HCT116 (cell line): ENCODE data around the gene ACRBP. TPM values are rescaled to one million over a fixed set of nuclear protein-coding genes. Genes with fewer than 3 reads are reported as not detected.

Experiments
- ATAC-seq: fragments of 200-7000 bp; cut with Tn5 transposase; 2 replicates; pipeline ENCODE4 v1.9.1; 2020; ENCODE audit warnings: mild to moderate bottlenecking, moderate library complexity
- BruUV-seq: library from RNA; stranded (reverse); fragments of 400-500 nt; replicated peaks from 2 replicates; lab custom pipeline; 2021; lab: Mats Ljungman, UMichigan
- CTCF ChIA-PET: fragments of 300-600 bp; sonication (Branson Sonifier 250); formaldehyde crosslinking; loops from one replicate; lab custom pipeline; 2021; ENCODE audit warnings: antibody characterized with exemption; lab: Charles Lee
- POLR2A ChIA-PET: fragments of 300-600, 350-600 bp; sonication (Branson Sonifier 250); formaldehyde crosslinking; loops from one replicate; lab custom pipeline; 2021; ENCODE audit warnings: antibody characterized with exemption; lab: Charles Lee
- RAD21 ChIA-PET, 2 experiments: fragments of 300-600 bp; sonication (Branson Sonifier 250); formaldehyde crosslinking; loops; one replicate each; lab custom pipeline; 2023; ENCODE audit warnings: low total read pairs in 2 of 2; ENCODE audit not compliant: uncharacterized antibody in 2 of 2, unreplicated experiment in 2 of 2, low non-redundant PET in 1 of 2; lab: Charles Lee
- DNase-seq: peaks from one replicate; pipeline ENCODE4 v3.0.0-alpha.2; 2010; ENCODE audit warnings: low read depth, low spot score
- H2AFZ ChIP-seq: fragments of 200-600 bp; shearing (Covaris generic), sonication (generic); 2 replicates; pipeline ENCODE4 v1.6.1; 2017; ENCODE audit warnings: low read depth, mixed run types, mixed read lengths, antibody characterized with exemption, low read length; ENCODE audit not compliant: poor library complexity, severe bottlenecking
- H3K27ac ChIP-seq: 2 replicates; pipeline ENCODE4 v1.5.1; 2012; ENCODE audit warnings: low read depth, low read length
- H3K27me3 ChIP-seq: fragments of 200-600 bp; sonication (generic); 2 replicates; pipeline ENCODE4 v1.6.1; 2016; ENCODE audit warnings: mixed run types, low read length, mixed read lengths; ENCODE audit not compliant: insufficient read depth
- H3K36me3 ChIP-seq, 2 experiments: fragments of 200-500 bp in 1 of 2; fragments of 200-600 bp in 1 of 2; sonication (Bioruptor generic) in 1 of 2; sonication (generic) in 1 of 2; 2 replicates each; pipeline versions ENCODE4 v1.5.1 to v1.6.1; 2014 to 2016; ENCODE audit warnings: low read length in 2 of 2, inconsistent platforms in 1 of 2, mixed read lengths in 1 of 2, mixed run types in 1 of 2; ENCODE audit not compliant: insufficient read depth in 2 of 2, control insufficient read depth in 1 of 2
- H3K4me1 ChIP-seq, 2 experiments: fragments of 200-600 bp in 1 of 2; sonication (generic) in 1 of 2; 2 replicates each; pipeline versions ENCODE4 v1.5.1 to v1.6.1; 2012 to 2017; ENCODE audit warnings: low read length in 2 of 2, inconsistent platforms in 1 of 2, mild to moderate bottlenecking in 1 of 2, mixed read lengths in 1 of 2, mixed run types in 1 of 2, moderate library complexity in 1 of 2; ENCODE audit not compliant: insufficient read depth in 2 of 2, control insufficient read depth in 1 of 2
- H3K4me2 ChIP-seq: fragments of 200-600 bp; sonication (generic); 2 replicates; pipeline ENCODE4 v1.6.1; 2017; ENCODE audit warnings: mixed run types, low read length, mixed read lengths
- H3K4me3 ChIP-seq, 2 experiments: fragments of 200-600 bp in 1 of 2; sonication (generic) in 1 of 2; replicated peaks in 1 of 2; 2 replicates each; pipeline ENCODE4 v1.5.1; 2011 to 2016; ENCODE audit warnings: low read length in 2 of 2, control low read depth in 1 of 2, low read depth in 1 of 2, mild to moderate bottlenecking in 1 of 2, mixed read lengths in 1 of 2, mixed run types in 1 of 2
- H3K79me2 ChIP-seq: fragments of 200-600 bp; sonication (generic); 2 replicates; pipeline ENCODE4 v1.6.1; 2017; ENCODE audit warnings: mild to moderate bottlenecking, mixed run types, low read length, moderate library complexity, mixed read lengths; ENCODE audit not compliant: insufficient read depth
- H3K9ac ChIP-seq: fragments of 200-600 bp; sonication (generic); 2 replicates; pipeline ENCODE4 v1.6.1; 2016; ENCODE audit warnings: low read length, mixed read lengths
- H3K9me2 ChIP-seq: fragments of 200-600 bp; sonication (generic), shearing (Covaris generic); 2 replicates; pipeline ENCODE4 v1.6.1; 2017; ENCODE audit warnings: mixed run types, mild to moderate bottlenecking, moderate library complexity; ENCODE audit not compliant: insufficient read depth
- H3K9me3 ChIP-seq, 2 experiments: fragments of 200-500 bp in 1 of 2; fragments of 200-600 bp in 1 of 2; sonication (Bioruptor generic) in 1 of 2; sonication (generic) in 1 of 2; 2 replicates each; pipeline ENCODE4 v1.6.1; 2014 to 2017; ENCODE audit warnings: low read length in 2 of 2, mixed read lengths in 2 of 2, inconsistent platforms in 1 of 2, low read depth in 1 of 2, mild to moderate bottlenecking in 1 of 2, mixed run types in 1 of 2, moderate library complexity in 1 of 2; ENCODE audit not compliant: control insufficient read depth in 1 of 2, insufficient read depth in 1 of 2
- H4K20me1 ChIP-seq: fragments of 200-600 bp; sonication (generic), shearing (Covaris generic); 2 replicates; pipeline ENCODE4 v1.6.1; 2017; ENCODE audit warnings: mixed run types, mild to moderate bottlenecking, moderate library complexity; ENCODE audit not compliant: insufficient read depth
- POLR2A ChIP-seq: IDR thresholded peaks from 2 replicates; pipeline ENCODE4 v1.7.0; 2011; ENCODE audit warnings: borderline replicate concordance; ENCODE audit not compliant: insufficient read depth, insufficient read length; ENCODE audit errors: extremely low read depth
- POLR2AphosphoS5 ChIP-seq: IDR thresholded peaks from 2 replicates; pipeline ENCODE4 v1.6.1; 2011; ENCODE audit warnings: mild to moderate bottlenecking, low read depth, low read length, moderate library complexity
- SRF ChIP-seq: IDR thresholded peaks from 2 replicates; pipeline ENCODE4 v1.6.1; 2012; ENCODE audit warnings: low read depth
- TCF7L2 ChIP-seq: IDR thresholded peaks from 2 replicates; pipeline ENCODE4 v1.7.0; 2011; ENCODE audit warnings: borderline replicate concordance, inconsistent platforms; ENCODE audit not compliant: insufficient read depth, insufficient read length; ENCODE audit errors: extremely low read depth
- ZFX ChIP-seq: fragments of 450-650 bp; IDR thresholded peaks from 2 replicates; pipeline ENCODE4 v1.6.1; 2017
- intact Hi-C: fragments of 100-400 bp; cut with micrococcal nuclease; formaldehyde crosslinking; loops from 2 replicates; pipeline ENCODE4 v1.10.0; 2022
- total RNA-seq: library from RNA; stranded (reverse); gene quantifications from one replicate; pipeline ENCODE4 v1.2.1, GENCODE V29; 2021; ENCODE audit not compliant: unreplicated experiment
- TF ChIP-seq, protein P1 (sequence below): IDR thresholded peaks from 2 replicates; pipeline ENCODE4 v1.6.1; 2012
- TF ChIP-seq, protein P2 (sequence below), 3 experiments: fragments of 200-600 bp in 1 of 3; sonication (generic) in 1 of 3; IDR thresholded peaks in 2 of 3; conservative IDR thresholded peaks in 1 of 3; 2 replicates each; pipeline ENCODE4 v1.5.1; 2012 to 2017; ENCODE audit warnings: low read depth in 2 of 3, low read length in 2 of 3, antibody characterized with exemption in 1 of 3, borderline replicate concordance in 1 of 3, control low read depth in 1 of 3, mild to moderate bottlenecking in 1 of 3, mixed read lengths in 1 of 3, mixed run types in 1 of 3, moderate library complexity in 1 of 3; ENCODE audit not compliant: insufficient read depth in 1 of 3

Gene ACRBP
- total RNA-seq, 1 experiment from 2014 or later, result 1.0 TPM

- peak overlapping the region; percentile 59 for H3K9ac ChIP-seq
- no peaks in the 10 kb centered on the region for H3K27me3 ChIP-seq
- ChIA-PET POLR2A (interaction anchor here (0.6 to 2.4 kb wide), 14 partner anchors 10 to 330 kb away, joined by 3 to 13 read pairs (median 4); partner anchors contain the start of genes C12orf57, COPS7A, GAPDH and MLF2), RAD21 (interaction anchor here in 1 of 2 experiments (0.7 kb wide), 1 partner anchor 70 kb away, joined by 3 read pairs; no protein-coding TSS in a partner anchor), CTCF (interaction anchor here (1.1 to 3.9 kb wide), 9 partner anchors 11 to 140 kb away, joined by 3 to 14 read pairs (median 5); partner anchors contain the start of genes COPS7A, MLF2 and ZNF384)
- H4K20me1 ChIP-seq, result no peaks in the 10 kb centered on the region
- H3K4me3 ChIP-seq, result no peak overlapping the region; a peak in 1 of 4 replicates
- TF ChIP-seq POLR2AphosphoS5, result peak; percentile 71
- TF ChIP-seq TCF7L2, result no peak
- TF ChIP-seq, protein P1, sequence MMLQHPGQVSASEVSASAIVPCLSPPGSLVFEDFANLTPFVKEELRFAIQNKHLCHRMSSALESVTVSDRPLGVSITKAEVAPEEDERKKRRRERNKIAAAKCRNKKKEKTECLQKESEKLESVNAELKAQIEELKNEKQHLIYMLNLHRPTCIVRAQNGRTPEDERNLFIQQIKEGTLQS, result no peak
- no peak for TF ChIP-seq SRF
- TF ChIP-seq, protein P2, sequence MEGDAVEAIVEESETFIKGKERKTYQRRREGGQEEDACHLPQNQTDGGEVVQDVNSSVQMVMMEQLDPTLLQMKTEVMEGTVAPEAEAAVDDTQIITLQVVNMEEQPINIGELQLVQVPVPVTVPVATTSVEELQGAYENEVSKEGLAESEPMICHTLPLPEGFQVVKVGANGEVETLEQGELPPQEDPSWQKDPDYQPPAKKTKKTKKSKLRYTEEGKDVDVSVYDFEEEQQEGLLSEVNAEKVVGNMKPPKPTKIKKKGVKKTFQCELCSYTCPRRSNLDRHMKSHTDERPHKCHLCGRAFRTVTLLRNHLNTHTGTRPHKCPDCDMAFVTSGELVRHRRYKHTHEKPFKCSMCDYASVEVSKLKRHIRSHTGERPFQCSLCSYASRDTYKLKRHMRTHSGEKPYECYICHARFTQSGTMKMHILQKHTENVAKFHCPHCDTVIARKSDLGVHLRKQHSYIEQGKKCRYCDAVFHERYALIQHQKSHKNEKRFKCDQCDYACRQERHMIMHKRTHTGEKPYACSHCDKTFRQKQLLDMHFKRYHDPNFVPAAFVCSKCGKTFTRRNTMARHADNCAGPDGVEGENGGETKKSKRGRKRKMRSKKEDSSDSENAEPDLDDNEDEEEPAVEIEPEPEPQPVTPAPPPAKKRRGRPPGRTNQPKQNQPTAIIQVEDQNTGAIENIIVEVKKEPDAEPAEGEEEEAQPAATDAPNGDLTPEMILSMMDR (IDR thresholded peaks at IDR 0.05 in 2 of 3, conservative IDR thresholded peaks at IDR 0.05 in 1 of 3; ENCODE audit: borderline replicate concordance in 1 of 3, insufficient read depth in 1 of 3, low read depth in 2 of 3, low read length in 2 of 3), result peak in 2 of 3 experiments; percentile 27 to 34; a peak in 3 of 6 replicates
- TF ChIP-seq POLR2A, result no peak
- peak; percentile 74 for TF ChIP-seq ZFX
- H3K36me3 ChIP-seq, result no peaks in the 10 kb centered on the region
- ATAC-seq (peak; percentile 74), DNase-seq (peak; percentile 95)
- peaks cover 38 to 45% of the 10 kb centered on the region in 2 experiments for H3K4me1 ChIP-seq
- no peaks in the 10 kb centered on the region for H3K79me2 ChIP-seq
- intact Hi-C loops, result loop anchor here (1.0 kb wide), 1 partner anchor 75 kb away; the partner anchor contains the start of gene ZNF384
- H3K9me3 ChIP-seq, result no peaks in the 10 kb centered on the region
- peak overlapping the region; percentile 89 for H3K4me2 ChIP-seq
- no peak overlapping the region for H2AFZ ChIP-seq
- peak overlapping the region; percentile 97 for H3K27ac ChIP-seq
- BruUV-seq, result no TSS peak
- H3K9me2 ChIP-seq, result no peaks in the 10 kb centered on the region
Measured at GRCh38 chr12:6613776-6614512, 33.3 kb downstream of the ACRBP start.
